Measurements from ENCODE around the gene ABCC1.
"Not testable (repeated sequence)": the region's sequence is repeated elsewhere in the genome, so short reads cannot be mapped to it uniquely, and the experiment has no call there.

The ABCC1 gene

DNA sequence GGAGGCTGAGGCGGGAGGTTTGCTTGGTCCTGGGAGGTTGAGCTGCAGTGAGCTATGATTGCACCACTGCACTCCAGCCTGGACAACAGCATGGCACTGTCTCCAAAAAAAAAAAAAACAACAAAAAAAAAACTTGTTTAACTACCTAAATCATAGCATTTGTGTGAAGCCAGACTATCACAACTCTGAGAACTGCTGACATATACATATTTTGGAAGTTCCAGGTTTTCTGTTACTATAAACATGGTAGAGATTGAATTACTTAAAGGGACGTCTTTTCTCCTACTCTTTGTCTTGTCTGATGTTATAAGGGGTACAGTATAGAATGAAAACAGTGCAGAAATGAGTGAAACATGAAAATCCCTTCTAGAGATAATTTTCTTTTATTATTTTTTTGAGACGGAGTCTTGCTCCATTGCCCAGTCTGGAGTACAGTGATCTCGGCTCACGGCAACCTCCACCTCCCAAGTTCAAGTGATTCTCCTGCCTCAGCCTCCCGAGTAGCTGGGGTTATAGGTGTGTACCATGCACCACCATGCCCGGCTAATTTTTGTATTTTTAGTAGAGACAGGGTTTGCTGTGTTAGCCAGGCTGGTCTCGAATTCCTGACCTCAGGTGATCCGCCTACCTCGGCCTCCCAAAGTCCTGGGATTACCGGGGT, 18.4 kb downstream of the ABCC1 start:
- DNase-seq, result no peak

DNA sequence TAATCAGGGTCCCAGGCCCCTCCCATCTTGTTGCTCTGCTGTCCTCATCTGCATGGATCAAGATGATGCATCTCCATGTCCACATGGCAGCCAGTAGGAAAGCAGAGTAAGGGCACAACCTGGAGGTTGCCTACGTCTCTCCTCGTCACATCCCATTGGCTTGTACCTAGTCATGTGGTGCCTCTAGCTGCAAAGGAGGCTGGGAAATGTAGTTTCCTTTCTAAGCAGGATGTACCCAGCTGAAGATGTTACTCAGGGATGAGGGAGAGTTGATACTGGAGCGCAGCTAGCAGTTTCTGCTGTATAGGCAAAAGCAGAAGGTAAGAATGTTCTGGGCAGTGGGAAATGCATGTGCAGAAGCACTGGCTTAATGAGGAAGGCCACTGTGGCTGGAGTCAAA, 20.8 kb downstream of the ABCC1 start:
- no peak for DNase-seq

DNA sequence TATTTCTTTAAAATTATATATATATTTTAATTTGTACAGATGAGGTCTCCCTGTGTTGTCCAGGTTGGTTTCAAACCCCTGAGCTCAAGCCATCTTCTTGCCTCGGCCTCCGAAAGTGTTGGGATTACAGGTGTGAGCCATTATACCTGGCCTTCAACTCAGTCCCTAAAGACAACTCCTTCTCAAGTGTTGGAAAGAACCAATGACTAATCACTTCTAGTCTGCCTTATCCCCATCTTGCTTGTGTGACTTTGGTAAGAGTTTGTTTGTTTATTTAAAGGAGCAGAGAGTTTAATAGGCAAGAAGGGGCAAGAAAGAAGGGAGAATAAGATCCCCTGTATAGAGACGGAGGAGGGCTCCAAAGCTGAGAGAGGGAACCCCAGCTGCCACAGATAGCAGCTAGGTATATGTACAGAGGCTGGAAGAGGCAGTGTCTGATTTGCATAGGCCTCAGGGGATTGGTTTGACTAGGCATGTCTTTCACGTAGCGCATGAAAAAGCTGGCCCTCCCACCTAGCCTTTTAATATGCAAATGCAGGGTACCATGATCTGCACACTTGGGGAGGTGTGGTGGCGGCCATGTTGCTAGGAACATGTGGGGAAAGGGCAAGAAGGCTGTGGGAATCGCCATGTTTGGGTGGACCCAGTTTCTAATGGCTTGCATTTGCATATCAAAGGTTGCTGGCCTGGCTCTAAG, 21.5 kb downstream of the ABCC1 start:
- no peak for DNase-seq

DNA sequence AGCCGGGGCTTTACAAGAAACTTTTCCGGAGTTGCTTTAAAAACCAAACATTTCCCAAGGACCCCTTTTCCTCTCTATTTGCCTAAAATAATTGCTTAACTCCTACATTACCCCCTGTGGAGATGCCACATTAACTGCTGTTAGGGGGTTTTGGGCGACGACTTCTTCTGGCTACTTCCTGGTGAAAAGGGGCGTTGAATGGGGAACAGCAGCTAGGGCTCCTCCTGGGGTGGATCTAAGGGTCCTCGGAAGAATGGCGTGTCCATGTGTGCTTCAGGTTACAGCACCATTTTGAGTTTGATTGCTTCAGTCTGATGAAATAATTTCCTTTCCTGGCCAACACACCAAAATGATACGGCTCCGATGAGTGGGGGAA, 22.0 kb downstream of the ABCC1 start:
- no peak for DNase-seq

DNA sequence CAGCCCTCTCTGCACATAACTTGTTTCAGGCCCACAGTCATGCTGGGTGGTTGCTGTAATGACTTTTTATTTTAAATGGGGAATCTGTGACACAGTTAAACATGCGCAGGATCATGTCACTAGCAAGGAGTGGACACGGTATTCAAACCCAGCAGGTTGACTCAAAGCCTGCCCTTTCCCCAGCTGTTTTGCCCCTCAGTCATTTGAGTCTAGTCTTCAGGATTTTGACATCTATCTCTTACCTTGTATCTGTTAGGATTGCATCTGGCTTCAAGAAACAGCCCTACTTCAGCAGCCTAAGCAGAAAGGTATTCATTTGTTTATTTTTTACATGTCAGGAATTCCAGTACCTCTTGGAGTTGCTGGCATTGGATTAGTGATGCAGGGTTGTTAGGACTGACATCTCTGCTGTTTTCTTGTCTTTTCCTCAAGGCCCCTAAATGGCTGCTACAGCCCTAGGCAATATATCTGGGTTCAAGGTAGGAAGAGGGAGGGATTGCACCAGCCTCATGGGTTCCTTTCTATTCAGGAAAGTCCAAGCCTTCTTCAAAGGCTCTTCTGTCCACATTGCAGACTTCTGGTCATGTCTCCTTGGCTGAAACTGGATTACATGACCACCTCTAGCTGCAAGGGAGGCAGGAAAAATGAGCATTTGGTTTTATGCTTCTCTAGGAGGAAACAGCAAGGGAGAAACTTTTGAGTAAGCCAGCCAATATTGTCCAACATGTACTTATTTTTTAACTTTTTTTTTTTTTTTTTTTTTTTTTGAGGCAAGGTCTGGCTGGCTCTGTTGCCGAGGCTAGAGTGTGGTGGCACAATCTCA, 22.8 kb downstream of the ABCC1 start:
- no peak for DNase-seq

DNA sequence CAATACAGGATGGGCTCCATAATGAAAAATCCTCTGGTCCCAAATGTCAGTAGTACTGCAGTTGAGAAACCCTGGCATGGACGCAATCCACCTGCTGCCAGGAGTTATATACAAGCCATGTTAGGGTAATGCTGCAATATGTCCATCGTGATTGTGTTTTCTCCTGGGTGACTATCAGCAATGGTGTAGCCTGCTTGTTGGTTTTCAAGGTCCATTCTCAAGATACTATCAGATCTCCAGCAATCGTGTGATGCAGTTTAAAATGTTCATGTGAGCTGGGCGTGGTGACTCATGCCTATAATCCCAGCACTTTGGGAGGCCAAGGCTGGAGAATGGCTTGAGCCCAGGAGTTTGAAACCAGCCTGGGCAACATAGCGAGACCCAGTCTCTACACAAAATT, 24.0 kb downstream of the ABCC1 start:
- DNase-seq, result no peak

DNA sequence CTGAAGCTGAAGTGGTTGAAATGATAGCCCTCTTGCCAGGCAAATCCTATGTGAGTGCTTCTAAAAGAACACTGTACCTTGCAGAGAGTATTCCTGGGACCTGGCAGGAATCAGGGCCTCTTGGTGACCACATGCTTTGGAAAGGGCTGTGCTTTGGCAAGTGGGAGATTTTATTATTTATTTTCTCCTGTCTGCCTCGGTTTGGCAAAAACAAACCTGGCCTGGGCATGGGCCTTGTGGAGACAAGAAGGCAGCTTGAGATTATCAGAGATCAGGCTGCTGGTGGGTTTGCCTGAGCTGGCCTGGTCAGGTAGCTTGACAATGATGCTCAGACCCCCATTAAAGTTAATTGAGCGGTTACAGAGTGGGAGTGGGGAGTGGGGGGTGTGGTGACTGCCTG, 24.6 kb downstream of the ABCC1 start:
- DNase-seq, result no peak

DNA sequence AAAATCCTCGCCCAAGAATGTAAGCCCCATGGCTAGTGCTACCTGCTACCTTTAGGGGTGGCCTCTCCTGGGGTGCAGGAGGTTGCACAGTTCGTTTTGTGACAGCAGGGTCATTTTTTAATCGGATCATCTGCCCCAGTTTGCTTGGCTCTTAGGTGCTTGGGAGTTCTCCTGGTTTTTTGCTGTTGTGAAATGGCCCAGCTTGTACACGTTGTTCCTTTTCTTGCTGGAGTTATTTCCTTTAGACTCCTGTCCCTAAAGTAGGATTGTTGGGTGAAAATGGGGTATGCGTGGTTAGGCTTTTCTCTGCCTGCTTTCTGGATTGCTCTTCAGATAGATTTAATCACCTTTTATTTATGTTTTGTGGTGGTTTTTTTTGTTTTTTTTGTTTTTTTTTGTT, 25.8 kb downstream of the ABCC1 start:
- DNase-seq, result no peak

DNA sequence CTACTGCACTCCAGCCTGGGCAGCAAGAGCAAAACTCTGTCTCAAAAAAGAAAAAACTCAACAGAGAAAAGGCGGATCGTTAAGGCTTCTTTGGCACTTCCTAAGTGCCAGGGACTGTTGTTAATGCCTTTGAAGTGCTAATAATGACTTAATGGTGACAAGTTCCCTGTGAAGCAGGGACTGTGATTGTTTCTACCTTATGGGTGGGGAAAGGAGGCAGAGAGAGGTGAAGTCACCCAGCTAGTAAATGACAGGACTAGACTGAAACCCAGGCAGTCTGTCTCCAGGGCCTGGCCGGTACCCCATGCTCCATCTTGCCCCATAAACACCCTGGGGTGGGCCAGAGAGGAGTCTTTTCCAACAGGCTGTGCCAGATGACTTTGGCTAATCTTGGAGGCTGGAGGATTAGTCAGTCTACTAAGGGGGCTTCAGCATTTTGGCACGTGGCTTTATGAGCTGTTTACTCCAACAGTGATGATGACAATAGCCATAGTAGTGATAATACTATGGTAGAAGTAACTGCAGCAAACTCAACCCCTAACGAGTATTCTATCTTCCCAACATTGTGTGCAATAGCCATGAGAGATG, 26.9 kb downstream of the ABCC1 start:
- DNase-seq, result no peak

DNA sequence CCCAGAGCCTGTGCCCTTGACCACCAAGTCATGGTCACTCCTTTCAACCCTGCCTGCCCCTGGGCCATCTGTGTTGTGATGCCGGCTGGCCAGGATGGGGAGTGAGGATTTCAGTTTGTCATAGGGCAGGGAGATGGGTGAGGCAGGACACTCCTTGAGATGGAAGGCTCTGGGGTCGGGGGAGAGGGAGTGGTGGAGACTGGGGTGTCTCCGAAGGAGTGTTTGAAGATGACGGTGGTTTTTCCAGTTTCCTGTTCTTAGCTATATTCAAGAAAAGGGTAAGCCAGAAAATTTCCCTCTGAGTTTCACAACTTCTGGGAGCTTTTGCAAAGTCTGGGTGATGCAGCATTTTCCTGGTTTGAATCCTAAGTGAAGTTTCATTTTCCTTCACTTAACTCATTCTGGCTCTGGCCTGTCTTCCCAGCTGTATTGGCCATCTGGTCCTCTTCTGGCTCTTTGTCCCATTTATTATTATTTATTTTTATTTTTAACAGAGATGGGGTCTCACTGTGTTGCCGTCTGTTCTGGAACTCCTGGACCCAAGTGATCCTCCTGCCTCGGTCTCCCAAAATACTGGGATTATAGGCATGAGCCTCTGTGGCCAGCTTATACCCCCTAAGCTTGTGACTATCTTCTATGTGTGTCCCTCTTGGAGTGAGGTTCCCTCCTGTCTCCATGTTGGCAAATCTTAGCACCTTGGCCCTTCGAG, 27.7 kb downstream of the ABCC1 start:
- no peak for DNase-seq

DNA sequence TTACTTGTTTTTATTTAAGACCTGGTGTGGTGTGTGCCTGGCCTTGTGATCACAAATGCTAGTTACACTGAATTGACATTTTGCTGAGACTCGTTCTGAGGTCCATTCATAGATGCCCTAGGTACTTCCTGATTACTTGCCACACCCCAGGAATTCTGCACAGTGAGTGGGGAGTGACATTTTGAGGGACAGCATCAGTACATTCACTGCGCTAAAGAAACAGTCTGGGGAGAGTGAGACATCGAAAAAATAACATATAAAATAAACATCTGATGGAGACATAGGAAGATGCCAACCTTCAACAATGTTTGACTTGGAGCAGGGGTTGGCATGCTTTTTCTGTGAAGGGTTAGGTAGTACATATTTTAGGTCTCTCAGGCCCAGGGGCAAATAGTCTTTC, 30.4 kb downstream of the ABCC1 start:
- DNase-seq, result no peak

DNA sequence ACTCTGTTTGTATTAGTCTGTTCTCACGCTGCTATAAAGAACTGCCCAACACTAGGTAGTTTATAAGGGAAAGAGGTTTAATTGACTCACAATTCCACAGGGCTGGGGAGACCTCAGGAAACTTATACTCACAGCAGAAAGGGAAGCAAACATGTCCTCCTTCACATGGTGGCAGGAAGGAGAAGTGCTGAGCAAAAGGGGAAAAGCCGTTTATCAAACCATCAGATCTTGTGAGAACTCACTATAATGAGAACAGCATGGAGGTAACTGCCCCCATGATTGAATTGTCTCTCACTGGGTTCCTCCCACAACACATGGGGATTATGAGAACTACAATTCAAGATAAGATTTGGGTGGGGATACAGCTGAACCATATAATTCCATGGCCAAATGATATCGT, 30.9 kb downstream of the ABCC1 start:
- DNase-seq, result no peak

DNA sequence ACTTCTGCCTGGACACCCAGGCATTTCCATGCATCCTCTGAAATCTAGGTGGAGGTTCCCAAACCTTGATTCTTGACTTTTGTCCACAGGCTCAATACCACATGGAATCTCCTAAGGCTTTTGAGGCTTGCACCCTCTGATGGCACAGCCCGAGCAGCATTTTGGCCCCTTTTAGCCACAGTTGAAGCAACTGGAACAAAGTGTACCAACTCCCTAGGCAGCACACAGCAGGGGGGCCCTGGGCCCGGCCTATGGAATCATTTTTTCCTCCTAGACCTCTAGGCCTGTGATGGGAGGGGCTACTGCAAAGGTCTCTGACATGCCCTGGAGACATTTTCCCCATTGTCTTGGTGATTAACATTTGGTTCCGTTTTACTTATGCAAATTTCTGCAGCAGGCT, 32.0 kb downstream of the ABCC1 start:
- no peak for DNase-seq

DNA sequence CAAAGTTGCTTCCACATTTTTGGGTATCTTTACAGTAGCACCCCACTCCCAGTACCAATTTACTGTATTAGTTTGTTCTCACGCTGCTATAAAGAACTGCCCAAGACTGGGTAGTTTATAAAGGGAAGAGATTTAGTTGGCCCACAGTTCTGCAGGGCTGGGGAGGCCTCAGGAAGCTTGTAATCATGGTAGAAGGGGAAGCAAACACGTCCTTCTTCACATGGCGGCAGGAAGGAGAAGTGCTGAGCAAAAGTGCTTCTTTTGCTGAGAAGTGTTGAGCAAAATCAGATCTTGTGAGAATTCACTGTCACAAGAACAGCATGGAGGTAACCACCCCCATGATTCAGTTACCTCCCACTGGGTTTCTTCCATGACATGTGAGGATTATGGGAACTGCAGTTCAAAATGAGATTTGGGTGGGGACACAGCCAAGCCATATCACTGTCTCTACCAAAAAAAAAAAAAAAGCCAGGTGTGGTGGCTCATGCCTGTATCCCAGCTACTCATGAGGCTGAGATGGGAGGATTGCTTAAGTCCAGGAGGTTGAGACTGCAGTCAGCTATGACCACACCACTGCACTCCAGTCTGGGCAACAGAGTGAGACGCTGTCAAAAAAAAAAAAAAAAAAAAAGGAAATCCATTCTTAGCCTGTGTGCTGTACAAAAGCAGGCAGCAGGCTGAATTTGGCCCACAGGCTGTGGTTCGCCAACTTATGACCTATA, 32.9 kb downstream of the ABCC1 start:
- DNase-seq, result not testable (repeated sequence)

DNA sequence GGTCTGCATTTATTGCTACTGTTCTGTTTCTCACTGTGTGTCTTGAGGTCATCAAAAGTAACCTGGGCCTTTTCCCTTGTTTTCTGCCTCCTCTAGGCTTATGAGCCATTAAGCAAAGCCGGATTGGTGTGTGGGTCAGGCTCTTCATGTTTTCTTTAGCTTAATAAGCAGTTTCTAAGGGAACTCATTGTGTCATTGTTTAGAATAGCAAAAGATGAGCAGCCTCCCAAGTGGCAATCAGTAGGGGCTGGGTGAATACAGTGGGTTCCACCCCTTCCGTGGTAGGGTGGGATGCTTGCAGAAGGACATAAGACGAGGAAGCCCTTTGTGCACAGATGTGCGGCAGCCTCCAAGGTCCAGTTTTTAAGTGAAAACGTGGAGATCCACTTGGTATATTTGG, 34.5 kb downstream of the ABCC1 start:
- no peak for DNase-seq

DNA sequence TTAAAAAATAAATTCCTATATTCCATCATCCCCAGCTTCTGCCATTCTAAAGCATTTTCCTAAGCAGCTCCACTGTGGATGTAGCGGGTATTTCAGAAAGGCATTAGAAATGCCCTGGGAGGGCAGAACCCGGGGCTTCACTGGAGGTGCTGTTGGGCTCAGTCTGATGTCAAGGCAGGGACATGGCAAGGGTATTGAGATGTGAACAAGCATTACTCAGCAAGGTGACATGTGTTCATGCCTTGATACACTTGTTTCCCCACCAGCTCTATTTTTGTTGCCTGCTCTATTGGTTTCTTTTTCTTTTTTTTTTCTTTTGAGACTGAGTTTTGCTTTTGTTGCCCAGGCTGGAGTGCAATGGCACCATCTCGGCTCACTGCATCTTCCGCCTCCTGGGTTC, 35.7 kb downstream of the ABCC1 start:
- no peak for DNase-seq

DNA sequence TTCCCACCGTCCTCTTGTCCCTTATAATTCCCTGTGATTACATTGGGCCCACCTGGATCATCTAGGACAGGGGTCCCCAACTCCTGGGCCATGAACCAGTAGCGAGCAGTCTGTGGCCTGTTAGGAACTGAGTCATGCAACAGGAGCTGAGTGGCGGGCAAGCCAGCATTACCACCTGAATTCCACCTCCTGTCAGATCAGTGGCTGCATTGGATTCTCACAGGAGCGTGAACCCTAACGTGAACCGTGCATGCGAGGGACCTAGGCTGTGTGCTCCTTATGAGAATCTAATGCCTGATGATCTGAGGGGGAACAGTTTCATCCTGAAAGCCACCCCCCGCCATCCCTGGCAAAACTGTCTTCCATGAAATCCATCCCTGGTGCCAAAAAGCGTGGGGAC, 36.8 kb downstream of the ABCC1 start:
- DNase-seq, result no peak

DNA sequence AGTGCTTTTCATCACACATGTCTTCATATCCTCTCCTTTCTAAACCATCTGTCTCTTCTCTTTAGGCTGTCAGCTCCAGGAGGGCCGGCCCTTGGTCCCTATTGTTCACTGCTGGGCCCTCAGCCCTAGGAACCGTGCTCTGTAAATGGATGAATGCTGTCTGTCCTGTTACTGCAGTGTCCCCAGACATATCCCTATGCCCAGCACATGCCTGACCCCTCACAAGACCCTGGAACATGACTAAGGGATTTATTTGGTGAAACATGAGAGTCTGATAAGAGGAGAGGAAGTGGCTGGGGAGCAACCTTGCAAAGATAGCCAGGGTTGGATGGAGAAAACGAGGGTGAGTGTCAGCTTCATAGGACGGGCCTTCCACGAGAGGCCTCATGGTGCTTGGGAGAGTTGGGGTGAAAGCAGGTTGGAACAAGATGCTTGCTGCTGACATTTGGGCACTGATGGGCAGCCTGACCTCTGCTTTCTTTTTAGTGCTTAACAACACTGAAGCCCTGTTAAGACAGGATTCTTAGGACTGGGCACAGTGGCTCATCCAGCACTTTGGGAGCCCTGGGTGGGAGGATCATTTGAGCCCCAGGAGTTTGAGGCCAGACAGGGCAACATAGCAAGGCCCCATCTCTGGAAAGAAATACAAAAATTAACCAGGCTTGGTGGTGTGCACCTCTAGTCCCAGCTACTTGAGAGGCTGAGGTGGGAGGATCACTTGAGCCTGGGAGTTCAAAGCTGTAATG, 39.0 kb downstream of the ABCC1 start:
- no peak for DNase-seq

DNA sequence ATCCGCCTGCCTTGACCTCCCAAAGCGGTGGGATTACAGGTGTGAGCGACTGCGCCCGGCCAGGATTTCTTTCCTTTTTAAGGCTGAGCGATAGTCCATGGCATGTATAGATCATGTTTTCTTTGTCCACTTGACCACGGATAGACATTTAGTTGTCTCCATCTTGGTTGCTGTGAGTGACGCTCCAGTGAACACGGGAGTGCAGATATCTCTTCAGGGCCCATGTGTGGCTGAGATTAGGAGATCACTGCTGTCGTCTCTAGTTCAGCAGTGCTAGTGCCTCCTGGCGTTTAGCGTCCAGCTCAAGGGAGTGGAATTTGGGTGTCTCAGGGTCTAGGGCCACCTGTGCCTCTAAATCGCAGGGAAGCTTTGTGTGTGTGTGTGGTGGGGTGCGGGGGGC, 41.5 kb downstream of the ABCC1 start:
- DNase-seq, result no peak

DNA sequence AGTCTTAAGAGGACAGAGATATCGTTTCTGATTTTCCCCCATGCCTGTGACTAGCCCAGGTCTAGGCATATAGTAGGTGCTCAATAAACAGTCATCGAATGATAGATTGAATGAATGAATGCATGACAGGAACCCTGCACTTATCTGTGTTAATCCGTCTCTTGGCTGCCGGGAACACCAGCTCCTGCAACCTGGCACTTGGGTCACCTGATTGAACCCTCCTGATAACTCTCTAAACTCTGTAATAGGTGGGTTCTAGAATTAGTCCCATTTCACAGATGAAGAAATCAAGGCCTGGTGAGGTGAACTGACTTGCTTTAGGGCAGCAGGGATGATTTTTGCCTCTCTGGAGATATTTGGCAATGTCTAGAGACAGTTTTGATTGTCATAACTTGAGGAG, 43.7 kb downstream of the ABCC1 start:
- DNase-seq, result no peak

DNA sequence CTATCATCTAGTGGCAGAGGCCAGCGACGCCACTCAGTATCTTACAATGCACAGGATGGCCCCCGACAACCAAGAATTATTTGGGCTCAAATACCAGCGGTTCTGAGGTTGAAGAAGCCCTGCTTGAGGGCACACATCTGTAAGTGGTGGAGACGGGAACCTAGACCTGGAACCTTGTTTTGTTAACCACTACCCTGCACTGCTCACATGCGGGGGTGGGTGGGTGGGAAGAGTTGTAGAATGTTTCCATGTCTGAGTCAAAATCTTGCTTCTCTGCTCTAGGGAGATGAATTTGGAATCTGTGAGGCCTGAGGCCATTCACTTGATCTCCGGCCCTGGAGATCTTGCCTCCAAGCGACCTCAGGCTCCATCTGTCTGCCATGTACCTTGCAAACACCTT, 44.1 kb downstream of the ABCC1 start:
- DNase-seq, result no peak

Measured in CD4-positive, alpha-beta T cell treated with Interleukin-4 for 4 hours (primary cell).